GM19463 (cell line): ENCODE measurements around the gene ANKRD65.
"Not testable (repeated sequence)": the region's sequence is repeated elsewhere in the genome, so short reads cannot be mapped to it uniquely, and the experiment has no call there.

ENCODE experiments used
- ATAC-seq: cut with Tn5 transposase; IDR thresholded peaks from one replicate; pipeline ENCODE4 v1.9.1; 2021; ENCODE audit warnings: mild to moderate bottlenecking, moderate library complexity; ENCODE audit not compliant: unreplicated experiment

ANKRD65 gene

DNA sequence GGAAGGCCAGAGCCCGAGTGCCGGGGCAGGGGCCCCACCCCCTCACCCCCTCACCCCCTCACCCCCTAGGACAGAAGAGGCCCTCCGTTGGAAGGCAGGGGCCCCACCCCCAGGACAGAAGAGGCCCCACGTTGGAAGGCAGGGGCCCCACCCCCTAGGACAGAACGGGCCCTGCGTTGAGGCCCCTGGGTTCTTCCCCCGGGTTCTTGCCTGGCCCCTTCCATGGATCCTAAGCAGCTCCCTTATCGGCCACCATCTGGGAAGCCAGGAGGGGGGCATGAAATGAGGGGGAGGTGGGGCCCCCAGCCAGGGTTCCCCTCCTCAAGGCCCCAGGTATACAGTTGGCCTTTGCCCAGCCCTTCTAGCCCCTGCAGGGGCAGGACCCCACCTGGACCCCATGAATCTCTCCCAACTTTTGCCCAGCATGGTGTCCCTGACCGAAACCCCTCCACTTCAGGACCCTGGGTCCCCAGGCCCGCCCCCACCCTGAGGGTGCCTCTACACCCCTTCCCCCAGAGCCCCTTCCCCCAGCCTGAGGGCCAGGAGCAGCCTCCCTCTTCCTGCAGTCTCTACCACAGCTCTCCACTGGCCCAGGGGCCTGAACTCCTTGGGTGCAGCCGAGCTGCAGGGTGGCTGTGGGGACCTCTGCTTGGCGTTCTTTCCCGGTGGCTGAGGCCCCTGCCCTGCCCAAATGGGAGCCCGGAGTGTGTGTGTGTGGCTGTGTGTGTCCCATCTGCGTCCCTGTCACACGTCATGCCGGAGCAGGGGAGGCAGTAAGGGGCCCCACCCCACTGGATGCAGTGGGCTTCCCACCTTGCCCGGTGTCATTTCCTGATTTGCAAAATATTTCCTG is 10.1 kb upstream of the ANKRD65 start:
- ATAC-seq: no peak

DNA sequence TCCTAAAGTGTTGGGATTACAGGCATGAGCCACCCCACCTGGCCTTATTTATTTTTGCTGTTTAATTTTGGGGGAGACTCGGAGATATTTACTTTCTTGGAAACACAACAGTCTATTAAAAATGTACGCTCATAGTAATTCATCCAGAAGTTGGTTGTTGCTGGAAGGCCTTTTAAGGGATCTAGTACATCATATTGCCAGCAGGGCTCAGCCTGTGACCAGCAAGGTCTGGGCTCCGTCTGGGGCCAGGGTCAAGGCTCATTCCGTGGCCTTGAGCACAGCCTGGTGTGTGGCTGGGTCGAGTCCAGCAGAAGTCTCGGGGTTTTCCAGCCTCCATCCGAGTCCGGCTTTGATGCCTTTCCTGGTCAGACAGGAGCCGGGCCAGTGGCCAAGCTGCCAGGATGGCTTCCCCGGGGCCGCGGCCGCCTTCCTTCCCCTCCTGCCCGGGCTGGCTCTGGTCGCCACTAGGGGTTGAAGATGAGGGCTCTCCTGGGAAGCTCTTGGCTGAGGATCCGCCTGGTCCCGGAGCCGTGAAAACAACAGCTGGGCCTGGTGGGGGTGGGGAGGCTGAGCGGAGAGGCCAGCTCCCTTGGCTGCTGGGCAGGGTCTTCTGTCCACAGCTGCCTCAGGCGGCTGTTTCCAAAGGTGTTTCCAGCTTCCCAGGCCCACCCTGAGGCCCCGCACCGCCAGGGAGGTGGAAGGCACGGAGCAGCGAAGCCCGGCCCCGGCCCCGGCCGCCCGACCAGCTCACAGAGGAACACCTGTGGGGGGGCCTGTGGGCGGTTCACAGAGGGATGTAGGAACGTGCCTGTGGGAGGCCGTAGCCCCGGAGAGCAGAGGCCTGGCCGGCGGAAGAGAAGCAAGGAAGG is 9.3 kb upstream of the ANKRD65 start:
- no peak for ATAC-seq

DNA sequence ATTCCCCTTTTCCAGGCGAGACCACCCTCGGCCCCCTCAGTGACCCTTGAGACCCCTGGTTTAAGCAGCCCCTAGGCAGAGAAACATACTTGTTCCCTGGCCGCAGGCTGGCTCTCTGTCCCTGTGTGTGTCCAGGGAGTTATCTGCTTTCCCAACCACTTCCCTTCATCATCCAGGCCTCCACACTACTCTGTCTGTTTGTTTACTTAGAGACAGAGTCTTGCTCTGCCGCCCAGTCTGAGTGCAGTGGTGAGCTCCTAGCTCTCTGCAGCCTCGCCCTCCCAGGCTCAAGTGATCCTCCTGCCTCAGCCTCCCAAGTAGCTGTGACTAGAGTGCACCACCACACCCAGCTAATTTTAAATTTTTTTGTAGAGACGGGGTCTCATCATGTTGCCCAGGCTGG is 8.6 kb upstream of the ANKRD65 start:
- ATAC-seq: no peak

DNA sequence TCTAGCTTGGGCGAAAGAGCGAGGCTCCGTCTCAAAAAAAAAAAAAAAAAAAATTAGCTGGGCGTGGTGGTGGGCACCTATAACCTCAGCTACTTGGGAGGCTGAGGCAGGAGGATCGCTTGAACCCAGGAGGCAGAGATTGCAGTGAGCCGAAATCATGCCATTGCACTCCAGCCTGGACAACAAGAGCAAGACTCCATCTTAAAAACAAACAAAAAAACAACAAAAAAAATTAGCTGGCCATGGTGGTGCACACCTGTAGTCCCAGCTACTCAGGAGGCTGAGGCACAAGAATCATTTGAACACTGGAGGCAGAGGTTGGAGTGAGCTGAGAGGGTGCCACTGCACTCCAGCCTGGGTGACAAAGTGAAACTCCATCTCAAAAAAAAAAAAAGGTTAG is 7.9 kb upstream of the ANKRD65 start:
- ATAC-seq: not testable (repeated sequence)

GRCh38 chr1:1428174-1428573 is 7.1 kb upstream of the ANKRD65 start:
- ATAC-seq: no peak

GRCh38 chr1:1427820-1428148 is 6.7 kb upstream of the ANKRD65 start:
- ATAC-seq: no peak

- no peak for ATAC-seq
Measured at GRCh38 chr1:1427106-1427819, 6.2 kb upstream of the ANKRD65 start.

GRCh38 chr1:1426496-1427105 is 5.5 kb upstream of the ANKRD65 start:
- no peak for ATAC-seq

DNA sequence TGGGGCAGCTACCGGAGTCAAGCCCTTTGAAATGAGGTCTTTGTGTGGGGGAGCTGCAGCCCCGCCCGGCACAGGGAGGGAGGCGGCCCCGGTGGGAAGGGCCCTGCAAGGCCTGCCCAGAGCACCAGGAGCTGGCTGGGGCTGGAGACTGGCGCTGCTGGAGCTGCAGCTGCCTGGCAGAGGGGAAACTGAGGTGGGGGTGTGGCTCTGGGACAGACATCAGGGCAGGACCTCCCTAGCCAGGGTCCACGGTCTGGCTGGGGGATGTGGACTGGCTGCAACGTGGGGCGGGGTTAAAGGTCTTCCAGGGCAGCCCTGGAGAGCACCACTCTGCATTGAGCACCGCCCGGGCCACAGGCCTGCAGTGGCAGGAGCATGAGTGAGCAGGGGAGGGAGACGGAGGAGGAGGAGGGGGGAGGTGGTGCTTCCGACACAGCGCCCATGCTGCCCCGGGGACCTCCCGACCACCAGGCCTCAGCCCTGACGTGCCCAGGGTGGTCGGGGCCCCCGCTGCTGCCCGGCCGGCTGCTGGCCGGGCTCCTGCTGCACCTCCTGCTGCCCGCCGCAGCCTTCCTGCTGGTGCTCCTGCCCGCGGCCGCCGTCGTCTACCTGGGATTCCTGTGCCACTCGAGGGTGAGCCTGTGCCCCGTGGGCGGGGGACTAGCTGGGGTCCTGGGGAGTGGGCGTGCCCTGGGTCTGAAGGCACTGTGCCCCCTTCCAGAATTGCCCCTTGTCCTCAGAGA is 4.8 kb upstream of the ANKRD65 start:
- ATAC-seq: no peak

DNA sequence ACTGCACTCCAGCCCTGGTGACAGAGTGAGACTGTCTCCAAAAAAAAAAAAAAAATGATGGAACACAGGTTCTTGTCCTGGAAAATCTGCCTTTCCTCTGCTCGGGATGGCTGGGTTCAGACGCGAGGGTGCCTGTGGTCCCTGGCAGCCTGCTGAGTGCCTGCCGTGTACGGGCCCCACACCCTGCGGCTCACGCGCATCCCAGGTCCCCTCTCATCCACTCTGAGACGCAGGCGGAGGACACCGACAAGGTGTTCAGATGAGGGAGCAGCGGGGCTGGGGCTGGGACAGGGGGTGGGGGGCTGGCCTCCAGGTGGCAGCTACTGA is 4.3 kb upstream of the ANKRD65 start:
- ATAC-seq: no peak

DNA sequence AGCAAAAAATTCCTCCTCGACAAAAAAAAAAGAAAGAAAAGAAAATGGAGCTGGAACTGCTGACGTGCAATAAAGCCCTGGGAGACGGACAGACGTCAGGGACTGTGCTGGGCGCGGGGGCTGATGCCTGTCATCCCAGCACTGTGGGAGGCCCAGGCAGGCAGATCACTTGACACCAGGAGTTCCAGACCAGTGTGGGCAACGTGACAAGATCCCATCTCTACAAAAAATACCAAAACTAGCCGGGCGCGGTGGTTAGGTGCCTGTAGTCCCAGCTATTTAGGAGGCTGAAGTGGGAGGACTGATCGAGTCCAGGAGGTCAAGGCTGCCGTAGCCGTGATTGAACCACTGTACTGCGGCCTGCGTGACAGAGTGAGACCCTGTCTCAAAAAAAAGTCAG is 3.6 kb upstream of the ANKRD65 start:
- ATAC-seq: no peak

GRCh38 chr1:1423245-1423597 is 2.1 kb upstream of the ANKRD65 start:
- no peak for ATAC-seq

DNA sequence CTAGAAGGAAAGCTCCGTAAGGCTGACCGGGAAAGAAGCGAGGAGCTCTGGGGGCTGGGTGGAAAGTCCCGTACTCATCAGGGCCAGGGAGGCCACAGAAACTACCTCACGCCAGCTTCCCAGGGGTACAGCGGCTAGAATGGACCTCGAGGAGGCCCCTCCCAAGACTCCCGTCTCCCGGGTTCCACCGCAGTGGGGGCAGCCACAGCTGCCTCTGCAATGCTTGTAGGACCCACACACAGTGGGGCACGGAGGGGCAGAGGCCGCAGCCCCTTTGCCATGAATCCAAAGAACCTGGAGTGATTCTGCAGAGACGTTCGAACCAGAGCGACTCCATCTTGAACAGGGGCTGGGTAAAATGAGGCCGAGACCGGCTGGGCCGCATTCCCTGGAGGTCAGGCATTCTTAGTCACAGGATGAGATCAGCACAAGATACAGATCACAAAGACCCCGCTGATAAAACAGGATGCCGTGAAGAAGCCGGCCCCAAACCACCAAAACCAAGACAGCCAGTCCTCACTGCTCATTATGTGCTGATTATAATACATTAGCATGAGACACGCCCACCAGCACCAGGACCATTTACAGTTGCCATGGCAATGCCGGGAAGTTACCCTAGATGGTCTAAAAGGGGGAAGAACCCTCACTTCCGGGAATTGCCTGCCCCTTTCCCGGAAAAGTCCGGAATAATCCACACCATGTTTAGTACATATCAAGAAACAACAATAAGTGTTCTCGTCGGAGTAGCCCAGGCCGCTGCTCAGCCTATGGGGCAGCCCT is 1.6 kb upstream of the ANKRD65 start:
- no peak for ATAC-seq

DNA sequence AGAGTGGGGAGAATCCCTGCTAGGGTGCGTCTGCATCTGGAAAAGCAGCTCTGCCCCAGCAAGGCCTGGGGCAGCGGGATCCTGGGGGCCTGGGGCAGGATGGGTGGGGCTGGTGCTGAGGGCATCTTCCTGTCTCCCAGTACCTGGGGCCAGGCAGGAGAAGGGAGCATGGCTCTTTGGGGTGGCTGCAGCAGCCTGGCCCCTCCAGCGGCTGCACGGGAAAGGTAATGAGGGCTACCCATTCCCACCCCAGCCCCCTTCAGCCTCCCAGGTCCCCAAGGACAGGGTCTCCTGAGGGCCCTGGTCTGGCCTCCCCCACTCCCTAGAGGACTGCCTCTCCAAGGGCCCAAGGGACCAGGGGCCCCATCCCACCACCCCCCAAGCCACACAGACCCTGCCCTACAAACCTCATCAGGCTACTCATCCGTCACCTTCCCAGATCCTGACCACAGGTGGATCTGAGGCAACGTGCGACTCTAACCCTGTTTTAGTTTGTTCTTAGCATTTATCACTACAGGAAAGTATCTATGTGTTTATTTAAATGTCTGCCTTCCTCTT is 910 bp upstream of the ANKRD65 start:
- no peak for ATAC-seq

- ATAC-seq: no peak
Measured at GRCh38 chr1:1420654-1421141, 378 bp downstream of the ANKRD65 start.

- ATAC-seq: no peak
Measured at GRCh38 chr1:1419813-1420653, 1.0 kb downstream of the ANKRD65 start.

GRCh38 chr1:1419363-1419812 is 1.7 kb downstream of the ANKRD65 start:
- no peak for ATAC-seq
